ENCODE data around the gene DBN1.

- TF ChIP-seq POLR2A (IDR thresholded peaks at IDR 0.05) = no peak
- TF ChIP-seq CTCF (IDR thresholded peaks at IDR 0.05) = no peak
These were observed 25.0 kb downstream of the DBN1 start for GRCh38 chr5:177448244-177448950.
